Keratinocyte (primary cell): ENCODE results near the gene TPSAB1. TPM values are rescaled to one million over a fixed set of nuclear protein-coding genes. Genes with fewer than 3 reads are reported as not detected.

ENCODE experiments used
- DNase-seq: peaks from one replicate; pipeline ENCODE4 v3.0.0-alpha.2; 2011; ENCODE audit warnings: low read depth, missing footprints, low spot score
- FAIRE-seq: peaks from 2 replicates; lab custom pipeline; 2011; peaks lifted over from hg19 to GRCh38; lab: Jason Lieb, UNC
- H2AFZ ChIP-seq: 2 replicates; pipeline ENCODE4 v1.6.0; 2012; ENCODE audit warnings: low read length, control low read depth, inconsistent platforms; ENCODE audit not compliant: control insufficient read depth
- H3K27ac ChIP-seq: 2 replicates; pipeline ENCODE4 v1.5.1; 2011; ENCODE audit warnings: low read length; ENCODE audit not compliant: control insufficient read depth, insufficient read depth
- H3K27me3 ChIP-seq: 3 replicates; pipeline ENCODE4 v1.6.0; 2011; ENCODE audit warnings: low read length; ENCODE audit not compliant: control insufficient read depth, insufficient read depth; ENCODE audit errors: extremely low read depth
- H3K36me3 ChIP-seq, 2 experiments: 2 replicates in 1 of 2; 3 replicates in 1 of 2; pipeline ENCODE4 v1.5.1; 2011; ENCODE audit warnings: low read length in 2 of 2, mild to moderate bottlenecking in 1 of 2; ENCODE audit not compliant: control insufficient read depth in 2 of 2, insufficient read depth in 2 of 2; ENCODE audit errors: extremely low read depth in 1 of 2
- H3K4me1 ChIP-seq: 3 replicates; pipeline ENCODE4 v1.5.1; 2011; ENCODE audit warnings: low read length; ENCODE audit not compliant: control insufficient read depth, insufficient read depth; ENCODE audit errors: extremely low read depth
- H3K4me2 ChIP-seq: 3 replicates; pipeline ENCODE4 v1.6.0; 2011; ENCODE audit warnings: low read depth, low read length; ENCODE audit not compliant: control insufficient read depth, insufficient read depth; ENCODE audit errors: extremely low read depth
- H3K4me3 ChIP-seq, 3 experiments: fragments of 200-600 bp in 1 of 3; sonication (generic) in 1 of 3; 2 replicates in 2 of 3; 3 replicates in 1 of 3; pipeline ENCODE4 v1.5.1; 2011 to 2016; ENCODE audit warnings: low read length in 3 of 3, mild to moderate bottlenecking in 3 of 3, control low read depth in 2 of 3, inconsistent platforms in 1 of 3, low read depth in 1 of 3, mixed read lengths in 1 of 3, mixed run types in 1 of 3, moderate library complexity in 1 of 3; ENCODE audit not compliant: control insufficient read depth in 2 of 3, insufficient read depth in 2 of 3; ENCODE audit errors: extremely low read depth in 1 of 3
- H3K79me2 ChIP-seq: 2 replicates; pipeline ENCODE4 v1.6.0; 2012; ENCODE audit warnings: low read length; ENCODE audit not compliant: control insufficient read depth, insufficient read depth
- H3K9ac ChIP-seq: 3 replicates; pipeline ENCODE4 v1.6.0; 2011; ENCODE audit warnings: low read length; ENCODE audit not compliant: control insufficient read depth, insufficient read depth; ENCODE audit errors: extremely low read depth
- H3K9me1 ChIP-seq: 3 replicates; pipeline ENCODE4 v1.6.0; 2011; ENCODE audit warnings: low read length; ENCODE audit not compliant: control insufficient read depth, insufficient read depth; ENCODE audit errors: extremely low read depth
- H3K9me3 ChIP-seq: 2 replicates; pipeline ENCODE4 v1.5.1; 2012; ENCODE audit warnings: low read depth, low read length; ENCODE audit not compliant: control insufficient read depth
- H4K20me1 ChIP-seq: 3 replicates; pipeline ENCODE4 v1.6.0; 2011; ENCODE audit warnings: low read length; ENCODE audit not compliant: control insufficient read depth, insufficient read depth; ENCODE audit errors: extremely low read depth
- CTCF ChIP-seq, 3 experiments: IDR thresholded peaks in 1 of 3; conservative IDR thresholded peaks in 1 of 3; optimal IDR thresholded peaks in 1 of 3; 2 replicates in 2 of 3; 3 replicates in 1 of 3; pipeline versions ENCODE3 to v1.5.1; 2011; ENCODE audit warnings: low read length in 3 of 3, mild to moderate bottlenecking in 3 of 3, moderate library complexity in 2 of 3, control low read depth in 1 of 3, inconsistent platforms in 1 of 3; ENCODE audit not compliant: insufficient read depth in 2 of 3; ENCODE audit errors: extremely low read depth in 1 of 3
- EZH2 ChIP-seq: IDR thresholded peaks from one replicate; pipeline ENCODE4 v1.6.1; 2012; ENCODE audit warnings: inconsistent platforms, mild to moderate bottlenecking, low read length, moderate library complexity
- dilution Hi-C: fragments of 300-500 bp; cut with MboI; formaldehyde crosslinking; loops from one replicate; pipeline ENCODE4 v1.7.0; 2020; ENCODE audit warnings: low sequenced_read_pairs; ENCODE audit not compliant: extremely low pct_ligation_motif_present
- polyA plus RNA-seq, 5 experiments: library from polyadenylated mRNA; depleted of rRNA in 3 of 5; stranded (reverse) in 3 of 5; stranded (forward) in 1 of 5; unstranded in 1 of 5; fragments of >200 nt; gene quantifications; 1 replicate in 1 of 5; 2 replicates in 3 of 5; 3 replicates in 1 of 5; pipeline versions ENCODE4 v1.2.1 to v1.2.3, GENCODE V29; 2011 to 2012; ENCODE audit warnings: missing spikeins in 2 of 5, low read depth in 1 of 5, low replicate concordance in 1 of 5

TPSAB1 gene
- polyA plus RNA-seq, 1 donor (not counting 4 experiments of a cell fraction or from before 2014, with no cell fraction given) = not detected

DNA sequence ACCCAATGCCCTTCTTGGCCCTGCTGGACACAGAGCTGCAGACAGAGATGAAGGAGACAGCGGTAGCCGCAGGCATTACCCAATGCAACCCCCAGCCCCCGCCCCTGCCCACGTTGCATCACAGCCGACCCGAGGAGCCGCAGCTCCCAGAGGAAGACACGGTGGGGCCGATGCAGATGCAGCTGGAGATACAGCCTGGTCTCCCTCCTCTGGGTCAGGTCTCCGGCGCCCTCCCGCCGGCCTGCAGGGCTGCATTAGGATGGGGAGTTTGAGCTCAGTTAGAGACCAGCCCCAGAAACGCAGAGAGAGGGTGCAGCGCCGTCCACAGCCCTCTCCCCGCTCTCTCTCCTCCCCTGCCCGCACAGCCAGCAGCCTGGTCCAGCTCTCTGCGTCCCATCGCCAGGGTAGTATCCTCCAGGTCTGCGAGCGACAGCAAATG, 49.6 kb downstream of the TPSAB1 start:
- FAIRE-seq (no peak), DNase-seq (no peak)
- no peak overlapping the region for H2AFZ ChIP-seq
- no peaks in the 10 kb centered on the region for H3K9me1 ChIP-seq
- H3K36me3 ChIP-seq = no peaks in the 10 kb centered on the region
- H3K9me3 ChIP-seq = no peaks in the 10 kb centered on the region
- no peaks in the 10 kb centered on the region for H4K20me1 ChIP-seq
- no peak overlapping the region for H3K4me2 ChIP-seq
- dilution Hi-C loops = no loop called here
- no peaks in the 10 kb centered on the region for H3K4me1 ChIP-seq
- no peaks in the 10 kb centered on the region for H3K79me2 ChIP-seq
- H3K4me3 ChIP-seq = no peak overlapping the region
- no peak overlapping the region for H3K27ac ChIP-seq
- H3K27me3 ChIP-seq = peaks cover 59% of the 10 kb centered on the region
- no peak overlapping the region for H3K9ac ChIP-seq
- no peak for TF ChIP-seq EZH2
- no peak for TF ChIP-seq CTCF (optimal IDR thresholded peaks at IDR 0.05 in 1 of 3, IDR thresholded peaks at IDR 0.05 in 1 of 3, conservative IDR thresholded peaks at IDR 0.05 in 1 of 3; ENCODE audit: extremely low read depth in 1 of 3, insufficient read depth in 2 of 3, low read length in 3 of 3)

GRCh38 chr16:1290860-1291575, 50.5 kb downstream of the TPSAB1 start:
- Histone ChIP-seq H3K36me3 (no peaks in the 10 kb centered on the region), H3K27ac (no peak overlapping the region), H3K4me3 (no peak overlapping the region), H2AFZ (no peak overlapping the region), H3K9ac (no peak overlapping the region), H3K4me1 (peaks cover 6% of the 10 kb centered on the region), H3K27me3 (peaks cover 52% of the 10 kb centered on the region), H3K4me2 (no peak overlapping the region), H4K20me1 (no peaks in the 10 kb centered on the region), H3K9me3 (no peaks in the 10 kb centered on the region), H3K79me2 (no peaks in the 10 kb centered on the region), H3K9me1 (no peaks in the 10 kb centered on the region)
- FAIRE-seq = no peak
- TF ChIP-seq EZH2 (peak; percentile 23), CTCF (optimal IDR thresholded peaks at IDR 0.05 in 1 of 3, IDR thresholded peaks at IDR 0.05 in 1 of 3, conservative IDR thresholded peaks at IDR 0.05 in 1 of 3; ENCODE audit: extremely low read depth in 1 of 3, insufficient read depth in 2 of 3, low read length in 3 of 3) (no peak)
- dilution Hi-C loops = no loop called here
- DNase-seq = no peak
